Central memory CD4-positive, alpha-beta T cell (primary cell): Measurements from ENCODE around the gene CLSTN2.

Experiments
- DNase-seq: peaks from one replicate; pipeline ENCODE4 v3.0.0; 2022

CLSTN2 gene

DNA sequence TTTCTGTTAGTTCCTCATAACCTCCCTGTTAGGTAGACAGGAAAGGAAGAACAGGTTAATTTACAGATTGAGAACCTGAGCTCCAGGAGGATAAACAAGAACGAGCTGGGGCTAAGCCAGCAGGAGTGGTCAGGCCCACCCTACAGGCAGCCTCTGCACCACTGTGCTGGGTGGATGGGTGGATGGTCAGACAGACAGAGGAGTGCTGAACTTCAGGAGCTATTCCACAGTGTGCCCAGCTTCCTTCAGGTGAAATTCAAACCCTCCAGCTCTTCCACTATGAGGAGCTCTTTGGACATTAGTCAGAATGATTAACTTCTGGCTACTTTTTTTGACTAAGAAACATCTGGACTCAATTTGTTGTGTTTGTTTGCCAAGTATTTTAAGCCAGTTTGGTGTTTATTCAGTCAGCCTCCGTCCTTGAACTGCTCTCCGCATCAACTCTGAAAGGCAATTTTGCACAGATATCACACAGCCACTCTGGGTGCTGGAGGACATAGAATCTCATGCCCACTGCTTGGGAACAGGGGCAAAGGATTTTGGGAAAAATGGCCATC lies 361.9 kb downstream of the CLSTN2 start:
- DNase-seq, result no peak

GRCh38 chr3:140298043-140298442 lies 363.1 kb downstream of the CLSTN2 start:
- DNase-seq, result no peak

GRCh38 chr3:140298569-140299070 lies 363.6 kb downstream of the CLSTN2 start:
- no peak for DNase-seq

DNA sequence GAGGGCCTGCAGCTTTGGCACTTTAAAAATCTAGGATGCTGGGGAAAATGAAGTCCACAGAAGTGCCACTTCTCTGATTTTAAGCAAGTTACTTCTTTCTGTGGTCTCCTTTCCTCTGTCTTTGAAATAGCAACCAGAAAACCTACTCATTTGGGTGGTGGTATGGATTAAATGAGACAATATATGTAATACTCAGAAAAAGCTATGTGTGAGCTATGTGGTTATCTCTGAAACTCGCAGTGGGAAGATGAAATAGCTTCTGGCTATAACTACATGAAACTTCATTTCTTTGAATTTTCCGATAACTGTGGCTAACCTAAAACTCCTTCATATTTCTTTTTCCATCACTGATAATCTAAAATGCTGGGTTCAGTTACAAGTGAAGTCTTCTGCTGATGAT lies 368.9 kb downstream of the CLSTN2 start:
- DNase-seq, result no peak

GRCh38 chr3:140308535-140308934 lies 373.6 kb downstream of the CLSTN2 start:
- no peak for DNase-seq

- DNase-seq, result no peak
Observed at GRCh38 chr3:140311428-140311827, 376.4 kb downstream of the CLSTN2 start.

GRCh38 chr3:140315955-140316354 lies 381.0 kb downstream of the CLSTN2 start:
- no peak for DNase-seq

GRCh38 chr3:140316466-140316865 lies 381.5 kb downstream of the CLSTN2 start:
- no peak for DNase-seq

GRCh38 chr3:140316868-140317400 lies 381.9 kb downstream of the CLSTN2 start:
- DNase-seq, result no peak

- DNase-seq, result no peak
Observed at GRCh38 chr3:140319739-140320138, 384.8 kb downstream of the CLSTN2 start.

DNA sequence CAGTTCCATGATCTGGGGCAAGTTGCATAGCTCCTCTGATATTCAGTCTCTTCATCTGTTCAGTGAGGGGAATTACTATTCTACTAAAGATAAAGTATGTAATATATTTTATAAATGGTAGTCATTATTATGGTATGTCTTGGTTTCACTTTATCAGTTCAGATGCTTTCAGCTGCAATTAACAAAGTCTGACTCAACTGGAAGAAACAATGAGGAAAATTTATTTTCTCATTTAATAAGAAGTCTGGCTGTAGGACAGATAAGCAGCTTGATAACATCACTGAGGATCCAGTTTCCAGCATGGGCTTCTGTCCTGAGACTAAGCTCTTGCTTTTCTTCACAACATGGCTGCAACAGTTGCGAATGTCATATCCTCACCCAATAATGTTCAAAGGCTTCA lies 388.6 kb downstream of the CLSTN2 start:
- no peak for DNase-seq

GRCh38 chr3:140332131-140332530 lies 397.1 kb downstream of the CLSTN2 start:
- DNase-seq, result no peak

- DNase-seq, result no peak
Observed at GRCh38 chr3:140334132-140334929, 399.3 kb downstream of the CLSTN2 start.

DNA sequence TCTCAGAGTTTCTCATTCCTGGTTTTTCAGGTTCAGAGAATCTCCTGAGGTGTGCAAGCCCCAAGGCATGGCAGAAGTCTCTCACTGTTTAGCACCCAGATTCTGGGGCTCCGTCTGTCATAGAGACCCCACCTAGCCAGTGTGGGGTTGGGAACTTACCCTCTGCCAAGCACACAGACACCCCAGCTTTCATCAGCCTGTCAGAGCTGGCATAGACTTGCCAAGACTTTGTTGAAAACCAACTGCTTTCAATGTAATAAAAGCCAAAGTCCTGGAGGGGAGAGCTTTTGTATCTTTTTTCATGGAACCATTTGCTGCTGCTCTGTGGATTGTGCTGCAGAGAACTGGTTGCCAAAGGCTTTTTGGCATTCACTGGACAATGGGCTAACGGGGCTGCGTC lies 401.5 kb downstream of the CLSTN2 start:
- DNase-seq, result no peak

DNA sequence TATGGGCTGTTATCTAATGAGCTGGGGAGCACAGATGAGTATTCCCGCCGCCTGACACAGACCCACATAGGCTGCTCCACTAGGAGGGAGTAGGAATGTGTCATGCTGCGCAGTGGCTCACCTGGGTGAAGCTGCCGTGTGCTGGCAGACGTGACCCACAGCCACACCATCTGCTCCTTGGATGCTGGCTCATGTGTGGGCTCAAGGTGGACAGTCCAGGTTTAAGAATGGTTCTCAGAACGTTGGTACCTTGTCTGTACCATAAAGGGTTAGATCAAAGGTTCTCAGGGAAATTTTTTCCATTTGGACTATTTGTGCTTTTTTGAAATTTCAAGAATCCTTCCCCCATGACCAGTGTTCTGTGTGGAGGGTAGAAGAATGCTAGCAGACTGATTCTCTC lies 403.9 kb downstream of the CLSTN2 start:
- no peak for DNase-seq

DNA sequence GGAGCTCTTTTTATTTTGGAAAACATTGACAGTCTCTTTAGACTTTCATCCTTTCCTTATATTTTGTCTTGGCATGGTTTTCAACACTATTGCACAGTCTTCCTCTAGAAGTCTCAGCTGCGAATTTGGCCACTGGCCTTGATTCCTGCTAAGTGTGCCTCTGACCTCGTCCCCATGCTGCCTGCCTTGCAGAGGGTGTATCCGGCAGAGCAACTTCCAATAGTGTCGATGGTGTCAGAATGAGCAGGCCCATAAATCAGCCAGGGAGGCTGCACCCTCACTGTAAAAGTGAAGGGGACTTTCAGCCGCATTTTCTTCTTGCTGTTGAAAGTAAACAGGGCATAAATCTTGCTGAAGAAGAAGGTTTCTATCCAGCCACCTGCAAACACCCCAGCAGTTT lies 406.2 kb downstream of the CLSTN2 start:
- DNase-seq, result no peak

GRCh38 chr3:140341817-140342403 lies 406.9 kb downstream of the CLSTN2 start:
- no peak for DNase-seq

DNA sequence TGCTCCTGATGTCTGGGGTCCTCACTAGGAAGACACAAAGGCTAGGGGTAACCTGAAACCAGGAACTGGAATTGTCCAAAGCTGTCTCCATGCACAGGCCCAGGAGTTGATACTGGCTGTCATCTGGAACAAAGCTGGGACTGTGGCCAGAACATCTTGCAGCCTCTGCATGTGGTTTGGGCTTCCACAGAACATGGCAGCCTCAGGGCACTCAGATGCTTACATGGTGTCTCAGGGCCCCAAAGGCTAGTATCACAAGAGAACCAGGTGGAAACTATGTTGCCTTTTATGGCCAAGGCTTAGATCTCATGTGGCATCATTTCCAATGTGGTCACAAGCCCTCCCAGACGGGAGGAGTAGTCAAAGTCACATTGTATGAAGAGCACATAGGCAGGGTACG lies 407.7 kb downstream of the CLSTN2 start:
- no peak for DNase-seq

- no peak for DNase-seq
Observed at GRCh38 chr3:140343211-140344081, 408.5 kb downstream of the CLSTN2 start.

- no peak for DNase-seq
Observed at GRCh38 chr3:140344082-140344454, 409.1 kb downstream of the CLSTN2 start.

DNA sequence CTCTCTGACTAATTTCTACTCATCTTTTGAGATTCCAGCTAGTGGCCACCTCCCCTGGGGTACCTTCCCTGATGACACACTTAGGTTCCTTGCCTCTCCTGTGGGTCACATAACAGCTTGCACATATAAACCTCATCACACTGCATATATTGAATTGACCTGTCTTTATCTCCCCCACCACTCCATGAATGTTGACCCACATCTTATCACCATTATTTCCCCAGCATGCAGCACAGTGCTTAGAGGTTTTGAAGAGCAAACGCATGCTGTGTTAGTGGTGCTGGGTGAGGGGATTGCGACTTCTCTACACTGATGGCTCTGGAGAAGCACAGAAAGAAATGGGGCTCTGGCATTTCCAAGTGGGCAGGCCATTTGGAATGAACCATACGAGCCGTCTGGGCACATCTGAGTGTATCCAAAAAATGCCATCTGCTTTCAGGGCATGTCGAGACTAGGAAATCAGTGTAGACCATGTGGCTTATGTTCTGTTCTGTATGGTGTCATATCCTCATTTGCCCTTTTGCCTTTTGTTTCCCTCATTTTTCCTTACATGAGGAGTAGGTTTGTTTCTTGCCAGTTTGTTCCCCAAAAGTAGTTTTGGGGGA lies 409.7 kb downstream of the CLSTN2 start:
- DNase-seq, result no peak

DNA sequence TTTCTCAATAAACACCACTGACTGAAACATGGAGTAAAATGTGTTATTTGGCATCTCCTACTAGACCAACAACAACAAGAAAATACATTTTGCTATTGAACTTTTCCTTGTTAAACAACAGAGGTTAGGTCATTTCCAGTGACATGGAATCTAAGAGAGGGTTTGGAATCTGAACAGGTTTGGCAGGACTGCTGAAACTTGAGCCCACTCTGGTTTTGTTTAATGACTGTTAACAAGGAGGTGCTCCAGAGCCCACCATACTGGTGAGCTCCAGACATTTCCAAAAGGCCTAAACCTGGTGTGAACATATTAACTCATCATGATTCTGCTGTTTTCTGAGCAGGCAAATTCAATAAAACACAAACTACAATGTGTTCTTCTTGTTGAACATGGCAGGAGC lies 412.2 kb downstream of the CLSTN2 start:
- no peak for DNase-seq
